GM12891 (cell line): ENCODE results near the gene TNS1.

Experiments used
- PAX5 ChIP-seq: IDR thresholded peaks from 2 replicates; pipeline ENCODE4 v1.6.1; 2011; ENCODE audit warnings: low read length, moderate library complexity, mild to moderate bottlenecking; ENCODE audit not compliant: insufficient read depth, severe bottlenecking
- POLR2A ChIP-seq: IDR thresholded peaks from 2 replicates; pipeline ENCODE4 v1.6.1; 2011; ENCODE audit warnings: low read depth, low read length, control low read depth
- POLR2AphosphoS5 ChIP-seq: IDR thresholded peaks from 2 replicates; pipeline ENCODE4 v1.6.1; 2011; ENCODE audit warnings: low read depth, low read length, control low read depth
- SPI1 ChIP-seq: IDR thresholded peaks from 2 replicates; pipeline ENCODE4 v1.6.1; 2011; ENCODE audit warnings: low read depth, low read length, control low read depth
- TAF1 ChIP-seq: IDR thresholded peaks from 2 replicates; pipeline ENCODE4 v1.6.1; 2011; ENCODE audit warnings: low read depth, low read length, control low read depth

DNA sequence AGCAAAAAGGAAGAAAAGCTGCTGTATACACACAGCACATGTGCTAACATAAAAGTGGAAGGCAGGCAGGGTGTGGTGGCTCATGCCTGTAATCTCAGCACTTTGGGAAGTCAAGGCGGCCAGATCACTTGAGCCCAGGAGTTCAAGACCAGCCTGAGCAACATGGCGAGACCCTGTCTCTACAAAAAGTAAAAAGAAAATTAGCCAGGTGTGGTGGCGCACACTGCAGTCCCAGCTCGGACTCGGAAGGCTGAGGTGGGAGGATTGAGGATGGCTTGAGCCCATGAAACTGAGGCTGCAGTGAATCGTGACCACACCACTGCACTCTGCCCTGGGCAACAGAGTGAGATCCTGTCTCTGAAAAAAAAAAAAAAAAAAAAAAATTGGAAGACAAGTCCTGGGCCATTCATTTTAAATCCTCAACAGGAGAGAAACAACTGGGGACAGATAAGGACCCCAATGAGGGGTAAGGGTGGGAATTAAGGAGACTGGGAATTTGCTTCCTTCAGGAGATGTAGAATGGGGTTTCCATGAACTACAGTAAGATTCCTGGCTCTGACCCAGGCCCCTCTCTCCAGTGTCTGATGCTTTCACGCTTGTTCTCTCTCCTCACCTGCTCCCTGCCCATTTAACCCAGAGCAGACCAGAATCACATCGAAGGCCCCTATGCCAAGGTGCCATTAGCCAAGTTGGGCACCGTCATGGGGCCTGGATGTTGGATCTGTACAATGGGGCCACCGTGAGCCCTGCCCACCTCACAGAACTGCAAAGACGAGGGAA is 29.6 kb downstream of the TNS1 start:
- TF ChIP-seq SPI1 (no peak), POLR2A (no peak), TAF1 (no peak), POLR2AphosphoS5 (no peak), PAX5 (no peak)
